HG02884 (cell line): ENCODE measurements around the gene TTC5.
"Not testable (repeated sequence)": the region's sequence is repeated elsewhere in the genome, so short reads cannot be mapped to it uniquely, and the experiment has no call there.

Source experiments
- ATAC-seq: cut with Tn5 transposase; IDR thresholded peaks from one replicate; pipeline ENCODE4 v1.9.1; 2021; ENCODE audit warnings: mild to moderate bottlenecking, moderate library complexity; ENCODE audit not compliant: unreplicated experiment

The TTC5 gene, protein sequence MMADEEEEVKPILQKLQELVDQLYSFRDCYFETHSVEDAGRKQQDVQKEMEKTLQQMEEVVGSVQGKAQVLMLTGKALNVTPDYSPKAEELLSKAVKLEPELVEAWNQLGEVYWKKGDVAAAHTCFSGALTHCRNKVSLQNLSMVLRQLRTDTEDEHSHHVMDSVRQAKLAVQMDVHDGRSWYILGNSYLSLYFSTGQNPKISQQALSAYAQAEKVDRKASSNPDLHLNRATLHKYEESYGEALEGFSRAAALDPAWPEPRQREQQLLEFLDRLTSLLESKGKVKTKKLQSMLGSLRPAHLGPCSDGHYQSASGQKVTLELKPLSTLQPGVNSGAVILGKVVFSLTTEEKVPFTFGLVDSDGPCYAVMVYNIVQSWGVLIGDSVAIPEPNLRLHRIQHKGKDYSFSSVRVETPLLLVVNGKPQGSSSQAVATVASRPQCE

DNA sequence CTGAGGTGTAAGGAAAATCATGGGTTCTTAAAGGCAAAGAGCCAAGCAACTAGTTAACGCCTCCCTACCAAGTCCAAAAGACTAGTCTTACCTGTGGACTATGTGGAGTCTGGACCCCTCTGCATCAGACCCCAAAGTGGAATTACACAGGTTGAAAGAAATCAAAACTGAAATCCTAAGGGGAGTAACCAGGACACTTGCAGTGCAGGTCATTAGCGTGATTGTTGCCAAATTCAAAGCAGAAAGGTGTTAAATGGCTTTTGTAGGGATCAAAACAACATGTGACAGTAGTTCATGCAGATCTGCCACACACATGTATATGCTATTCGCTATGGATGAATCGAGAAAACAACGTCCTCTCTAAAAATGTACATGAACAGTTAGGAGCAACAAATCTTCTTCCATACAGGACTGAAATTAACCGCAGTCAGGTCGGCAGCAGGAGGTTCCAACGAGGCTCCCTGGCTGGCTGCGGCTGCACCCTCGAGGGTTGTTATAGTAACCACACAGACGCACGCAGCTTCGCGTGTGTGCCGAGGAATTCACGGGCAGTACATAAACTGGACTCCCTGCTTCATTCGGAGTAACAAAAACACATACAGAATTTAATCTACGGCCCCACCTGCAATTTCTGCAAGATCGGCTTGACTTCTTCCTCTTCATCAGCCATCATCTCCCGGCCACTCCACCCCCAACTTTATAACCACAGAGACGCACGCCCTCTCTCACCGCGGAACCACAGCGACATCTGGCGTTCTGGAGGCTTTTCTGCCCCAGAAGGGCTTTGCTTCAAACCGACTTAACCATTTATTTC lies at the start of gene TTC5:
Gene TTC5 (minus strand): TSS at position 687 of the 814 bp plus-strand sequence. CDS start 14 bp downstream, at position 673.
- peak; percentile 92 for ATAC-seq

DNA sequence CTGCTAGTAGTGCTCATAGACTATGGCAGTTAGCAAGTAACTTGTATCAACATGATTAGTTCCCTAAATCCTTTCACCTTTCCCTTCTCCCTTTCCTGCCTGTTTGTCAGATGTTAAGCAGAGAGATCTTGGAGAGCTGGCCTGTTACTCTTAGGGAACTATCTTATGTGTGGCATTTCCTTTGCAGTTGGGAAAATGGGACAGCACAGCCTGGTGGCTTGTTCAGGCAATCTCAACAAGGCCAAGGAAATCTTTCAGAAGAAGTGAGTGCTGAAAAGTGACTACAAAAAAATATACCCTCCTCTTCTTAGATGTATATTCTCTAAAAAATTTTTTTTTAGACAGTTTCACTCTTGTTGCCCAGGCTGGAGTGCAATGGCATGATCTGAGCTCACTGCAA lies 45.1 kb upstream of the TTC5 start:
- ATAC-seq: no peak

- ATAC-seq: no peak
These were observed 44.5 kb upstream of the TTC5 start for GRCh38 chr14:20350282-20350681.

- no peak for ATAC-seq
These were observed 42.0 kb upstream of the TTC5 start for GRCh38 chr14:20347747-20348146.

- no peak for ATAC-seq
These were observed 41.0 kb upstream of the TTC5 start for GRCh38 chr14:20346713-20347112.

DNA sequence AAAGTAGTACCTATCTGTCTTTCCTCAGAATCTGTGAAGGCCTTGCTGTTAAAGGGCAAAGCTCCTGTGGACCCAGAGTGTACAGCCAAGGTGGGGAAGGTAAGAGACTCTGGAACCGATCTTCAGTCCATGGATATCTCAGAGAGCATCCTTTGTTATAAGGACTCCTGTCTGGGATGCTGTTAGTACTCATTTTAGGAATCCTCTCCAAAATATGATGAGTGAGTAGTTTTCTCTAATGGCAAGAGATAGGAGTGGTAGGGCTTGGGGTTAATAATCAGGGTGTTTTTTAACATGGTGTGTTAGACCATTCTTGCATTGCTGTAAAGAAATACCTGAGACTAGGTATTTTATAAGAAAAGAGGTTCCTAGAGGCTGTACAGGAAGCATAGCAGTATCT lies 39.6 kb upstream of the TTC5 start:
- ATAC-seq: no peak

DNA sequence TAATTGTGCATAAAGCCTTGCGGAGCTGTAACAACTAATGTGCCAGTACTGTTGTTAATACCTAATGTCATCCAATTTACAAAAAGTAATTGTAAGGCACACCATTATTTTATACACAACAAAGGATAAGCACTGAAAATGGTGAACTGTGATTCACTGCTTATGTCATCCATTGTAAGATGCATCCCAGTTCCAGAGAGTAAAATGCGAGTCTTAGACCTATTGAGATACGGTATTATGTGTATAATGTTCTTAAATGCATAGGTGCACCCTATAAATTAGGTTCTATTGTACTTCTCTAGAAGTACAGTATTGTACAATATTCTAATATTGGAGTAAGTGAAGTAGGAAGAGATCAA lies 38.1 kb upstream of the TTC5 start:
- no peak for ATAC-seq

DNA sequence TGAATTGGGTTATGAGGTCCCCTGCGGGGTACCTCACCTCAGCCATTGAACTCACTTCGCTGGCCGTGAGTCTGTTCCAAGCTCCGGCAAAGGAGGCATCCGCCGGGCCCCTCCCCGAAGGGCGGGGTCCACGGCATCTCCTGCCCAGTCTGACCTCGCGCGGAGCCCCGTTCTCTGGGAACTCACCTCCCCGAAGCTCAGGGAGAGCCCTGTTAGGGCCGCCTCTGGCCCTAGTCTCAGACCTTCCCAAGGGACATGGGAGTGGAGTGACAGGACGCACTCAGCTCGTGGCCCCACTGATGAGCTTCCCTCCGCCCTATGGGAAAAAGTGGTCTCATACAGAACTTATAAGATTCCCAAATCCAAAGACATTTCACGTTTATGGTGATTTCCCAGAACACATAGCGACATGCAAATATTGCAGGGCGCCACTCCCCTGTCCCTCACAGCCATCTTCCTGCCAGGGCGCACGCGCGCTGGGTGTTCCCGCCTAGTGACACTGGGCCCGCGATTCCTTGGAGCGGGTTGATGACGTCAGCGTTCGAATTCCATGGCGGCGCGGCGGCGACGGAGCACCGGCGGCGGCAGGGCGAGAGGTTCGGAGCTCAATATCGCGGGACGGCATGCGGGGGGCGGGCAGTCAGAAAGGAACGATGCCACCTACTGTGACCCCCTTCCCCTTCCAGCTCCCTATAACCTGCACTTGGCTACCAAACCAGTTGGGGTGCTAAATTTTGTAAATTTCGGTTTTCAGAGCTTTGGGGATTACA lies 37.5 kb upstream of the TTC5 start, which contains the start of gene PARP2:
Gene PARP2 (plus strand): TSS at position 544 of the 770 bp plus-strand sequence. CDS start 7 bp downstream, at position 551.
- peak; percentile 94 for ATAC-seq

DNA sequence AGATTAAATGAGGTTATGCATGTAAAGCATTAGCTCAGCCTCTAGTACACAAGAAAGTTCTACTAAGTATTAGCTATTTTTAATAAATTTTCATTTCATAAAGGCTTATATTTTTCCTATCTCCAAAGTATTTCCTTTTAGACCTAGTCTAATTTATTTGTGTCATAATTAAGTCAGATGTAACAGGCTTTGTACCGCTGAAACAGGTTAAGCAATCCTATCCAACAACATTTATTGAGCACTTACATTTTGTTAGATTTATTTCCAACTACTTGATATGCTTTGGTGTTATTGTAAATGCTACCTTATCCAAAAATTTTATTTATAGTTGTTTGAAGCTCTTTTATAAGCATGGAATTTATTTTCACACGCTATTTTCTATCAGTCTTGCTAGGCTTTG lies 35.9 kb upstream of the TTC5 start:
- ATAC-seq: no peak

GRCh38 chr14:20341032-20341431 lies 35.3 kb upstream of the TTC5 start:
- not testable (repeated sequence) for ATAC-seq

DNA sequence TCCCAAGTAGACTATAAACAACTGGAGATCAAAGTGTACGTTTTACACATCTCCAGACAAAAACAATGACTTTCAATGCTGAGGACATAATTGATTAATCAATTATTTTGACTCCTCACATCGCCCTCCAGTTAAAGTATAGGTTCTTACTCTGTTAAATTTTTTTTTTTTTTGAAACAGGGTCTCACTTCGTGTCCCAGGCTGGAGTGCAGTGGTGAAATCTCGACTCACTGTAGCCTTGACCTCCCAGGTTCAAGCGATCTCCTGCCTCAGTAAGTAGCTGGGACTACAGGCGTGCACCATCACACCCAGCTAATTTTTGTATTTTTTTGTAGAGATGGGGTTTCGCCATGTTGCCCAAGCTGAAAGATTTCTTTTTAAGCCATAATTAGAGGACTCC lies 28.3 kb upstream of the TTC5 start:
- ATAC-seq: no peak

DNA sequence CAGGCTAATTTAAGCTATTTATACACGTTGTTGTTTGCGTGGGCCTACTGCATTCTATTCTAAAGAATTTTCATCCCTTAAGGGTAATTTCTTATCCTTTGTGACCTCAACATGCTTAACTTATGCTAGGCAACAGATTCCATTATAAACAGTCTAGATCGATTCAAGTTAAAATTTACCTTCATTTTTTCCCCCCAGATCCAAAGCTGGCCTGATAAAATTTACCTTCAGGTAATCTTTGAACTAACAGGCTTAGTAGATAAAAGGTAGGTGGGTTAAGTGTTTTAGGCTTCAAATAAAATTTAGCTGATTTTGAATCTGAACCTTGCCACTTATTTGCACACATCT lies 27.7 kb upstream of the TTC5 start:
- peak; percentile 19 for ATAC-seq

DNA sequence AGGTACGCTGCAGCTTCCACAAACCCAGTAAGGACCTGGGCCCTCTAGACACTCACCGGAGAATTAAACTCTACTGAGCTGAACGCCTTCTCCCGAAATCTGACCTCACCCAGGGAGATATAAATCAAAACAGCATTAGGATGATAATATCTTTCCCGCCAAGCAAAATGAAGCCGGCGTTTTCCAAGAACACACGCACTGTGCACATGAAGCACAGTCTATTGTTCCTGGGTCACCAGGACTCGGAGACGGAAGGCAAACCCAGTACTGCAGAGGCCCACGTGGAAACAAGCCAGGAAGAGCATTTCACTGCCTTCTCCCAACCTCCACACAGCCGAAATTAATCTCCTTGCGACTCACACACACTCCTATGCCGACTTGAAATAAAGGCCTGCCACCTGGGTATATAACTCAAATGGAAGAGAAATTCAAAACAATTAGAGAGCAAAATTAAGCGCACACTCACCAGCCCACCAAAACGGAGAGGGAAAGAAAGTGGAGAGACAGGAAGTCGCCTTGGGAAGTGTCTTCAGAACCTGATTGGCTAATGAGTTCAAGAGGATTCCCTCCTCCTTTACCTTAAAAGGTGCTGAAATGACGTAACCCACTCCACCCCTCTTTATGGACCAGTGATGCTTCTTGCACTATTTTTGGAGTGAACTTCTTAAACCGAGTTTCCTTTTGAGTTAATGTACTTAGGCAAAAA lies 27.2 kb upstream of the TTC5 start, which contains the start of gene CCNB1IP1:
Gene CCNB1IP1 (minus strand): TSS at position 492 of the 706 bp plus-strand sequence. CDS start 16,756 bp downstream, outside the sequence.
- ATAC-seq: peak; percentile 98

DNA sequence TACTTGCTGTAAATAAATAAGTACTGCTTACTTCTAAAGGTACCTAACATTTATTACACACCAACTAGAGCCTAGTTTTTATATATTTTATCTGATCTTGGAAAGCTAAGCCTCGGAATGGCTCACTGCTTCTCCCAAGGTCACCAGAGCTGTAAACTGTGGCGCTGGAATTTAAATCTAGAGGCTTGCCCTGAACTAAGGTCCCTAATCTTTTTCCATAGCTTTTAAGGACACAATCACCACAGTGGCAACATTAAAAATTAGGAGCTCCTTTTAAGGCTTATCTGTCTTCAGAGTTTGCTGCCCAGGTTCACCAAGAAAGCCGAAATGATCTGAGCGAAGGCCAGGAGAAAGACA lies 26.7 kb upstream of the TTC5 start:
- ATAC-seq: no peak

GRCh38 chr14:20331053-20331613 lies 25.4 kb upstream of the TTC5 start:
- ATAC-seq: no peak

DNA sequence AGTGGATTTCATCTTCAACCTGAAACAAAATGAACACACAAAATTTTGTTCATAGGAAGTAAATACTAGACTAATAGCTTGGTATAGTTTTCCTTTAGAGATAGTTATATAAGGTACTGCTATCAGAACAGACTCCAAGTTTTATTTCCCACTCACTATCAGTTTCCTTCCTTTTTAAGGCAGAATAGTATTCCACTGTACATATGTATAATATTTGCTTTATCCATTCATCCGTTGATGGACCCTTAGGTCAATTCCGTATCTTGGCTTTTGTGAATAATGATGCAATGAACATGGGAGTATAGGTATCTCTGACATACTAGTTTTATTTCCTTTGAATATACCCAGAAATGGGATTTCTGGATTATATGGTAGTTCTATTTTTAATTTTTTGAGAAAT lies 23.6 kb upstream of the TTC5 start:
- no peak for ATAC-seq

- no peak for ATAC-seq
These were observed 23.0 kb upstream of the TTC5 start for GRCh38 chr14:20328705-20329104.

GRCh38 chr14:20327005-20327869 lies 21.5 kb upstream of the TTC5 start:
- no peak for ATAC-seq

- no peak for ATAC-seq
These were observed 12.0 kb upstream of the TTC5 start for GRCh38 chr14:20317720-20318119.
